ENCODE measurements around the gene EPC1. TPM values are rescaled to one million over a fixed set of nuclear protein-coding genes. Genes with fewer than 3 reads are reported as not detected.
A peak's percentile ranks its signal among the peaks of the same experiment; 100 is the strongest.
"Not testable (repeated sequence)": the region's sequence is repeated elsewhere in the genome, so short reads cannot be mapped to it uniquely, and the experiment has no call there.

The EPC1 gene
- total and polyA plus RNA-seq, 7 experiments from 2014 or later = 46.0 to 156 (median 115) TPM

DNA sequence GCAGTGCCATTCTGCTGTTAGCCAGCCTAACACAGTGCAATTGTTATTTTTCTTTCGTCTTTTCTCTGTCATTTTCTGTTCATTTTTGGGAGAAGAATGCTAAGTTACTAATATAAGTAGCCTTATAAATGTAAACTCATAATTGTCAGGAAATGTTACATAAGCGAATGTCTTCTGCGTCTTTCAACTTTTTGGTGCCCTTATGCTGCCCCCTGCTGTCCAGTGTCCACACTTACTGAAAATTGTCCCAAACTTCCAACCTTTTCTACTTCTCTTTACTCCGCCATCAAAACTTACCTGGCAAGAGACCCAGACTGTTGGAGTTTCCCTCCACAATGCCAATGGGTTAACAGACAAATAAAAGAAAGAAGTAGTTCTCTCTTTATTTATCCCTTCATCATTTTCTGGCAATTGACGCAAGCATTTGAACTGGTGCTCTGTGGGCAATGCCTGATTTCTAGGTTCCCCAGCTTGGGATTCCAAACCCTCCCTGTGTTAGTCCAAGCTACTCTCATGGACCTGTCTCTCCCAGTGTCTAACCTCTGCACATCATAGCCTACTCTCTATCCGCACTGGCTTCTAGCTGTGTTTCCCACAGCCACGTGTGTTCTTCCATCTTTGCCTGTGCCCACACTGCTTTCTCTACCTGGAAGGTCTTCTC lies 21.0 kb upstream of the EPC1 start:
- CTCF ChIA-PET = interaction anchor here (0.9 to 3.8 kb wide), 12 partner anchors 9 to 636 kb away, joined by 3 to 18 read pairs (median 4); no protein-coding TSS in a partner anchor
- Histone ChIP-seq H3K9me3 (ENCODE audit: control insufficient read depth in 2 of 3, low read length in 3 of 3) (no peaks in the 10 kb centered on the region), H3K4me1 (ENCODE audit: control insufficient read depth in 2 of 2, insufficient read depth in 2 of 2, low read length in 2 of 2) (peaks cover 9 to 33% of the 10 kb centered on the region in 2 donors), H3K27me3 (ENCODE audit: control insufficient read depth in 2 of 2, insufficient read depth in 2 of 2, low read length in 2 of 2) (no peaks in the 10 kb centered on the region), H3K36me3 (ENCODE audit: control insufficient read depth in 2 of 3, insufficient read depth in 3 of 3, low read length in 3 of 3) (no peaks in the 10 kb centered on the region), H3K27ac (ENCODE audit: low read depth, low read length) (peak overlapping the region; percentile 41), H3K4me3 (ENCODE audit: low read length) (no peak overlapping the region)
- H3K36me3 Mint-ChIP-seq = peaks cover 4 to 12% (median 6%) of the 10 kb centered on the region in 5 donors
- H3K27ac Mint-ChIP-seq = peak overlapping the region; percentile 26 to 92 (median 75)
- peak overlapping the region; percentile 11 to 85 (median 64) for H3K4me3 Mint-ChIP-seq
- H3K9me3 Mint-ChIP-seq = no peaks in the 10 kb centered on the region
- ATAC-seq (peak; percentile 92), DNase-seq (peak; percentile 44 to 79 (median 73))
- POLR2A ChIA-PET = interaction anchor here (0.6 to 1.9 kb wide), 6 partner anchors 10 to 112 kb away, joined by 3 to 7 read pairs (median 5); no protein-coding TSS in a partner anchor
- intact Hi-C loops (cut with micrococcal nuclease) = loop anchor here (1.0 to 5.0 kb wide), 9 partner anchors 8 to 640 kb away; no protein-coding TSS in a partner anchor
- no peaks in the 10 kb centered on the region for H3K27me3 Mint-ChIP-seq
- H3K4me1 Mint-ChIP-seq = peaks cover 29 to 91% (median 70%) of the 10 kb centered on the region in 7 donors

DNA sequence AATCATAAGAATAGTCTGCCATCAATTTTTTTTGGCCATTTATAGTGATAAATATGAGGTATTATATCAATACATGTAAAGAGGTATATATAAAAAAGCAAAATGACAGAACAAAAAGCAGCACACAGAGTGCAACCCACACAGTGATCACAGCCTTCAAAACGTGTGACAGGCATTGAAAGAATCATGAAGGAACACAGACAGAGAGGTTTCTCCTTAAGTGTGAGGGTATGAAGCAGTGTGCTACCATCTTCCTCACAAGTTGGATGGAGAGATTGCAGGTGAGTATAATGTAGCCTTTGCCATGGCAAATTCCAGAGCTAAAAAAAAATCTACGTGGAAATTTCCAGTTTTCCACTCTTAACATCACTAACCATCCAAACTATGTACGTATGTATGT lies 19.6 kb upstream of the EPC1 start:
- H3K9me3 ChIP-seq (ENCODE audit: control insufficient read depth in 2 of 3, low read length in 3 of 3) = no peaks in the 10 kb centered on the region
- H3K4me1 ChIP-seq (ENCODE audit: control insufficient read depth in 2 of 2, insufficient read depth in 2 of 2, low read length in 2 of 2) = peaks cover 9 to 39% of the 10 kb centered on the region in 2 donors
- peaks cover 0 to 15% (median 6%) of the 10 kb centered on the region in 5 donors for H3K36me3 Mint-ChIP-seq
- ATAC-seq = no peak
- no peaks in the 10 kb centered on the region for H3K27me3 Mint-ChIP-seq
- H3K36me3 ChIP-seq (ENCODE audit: control insufficient read depth in 2 of 3, insufficient read depth in 3 of 3, low read length in 3 of 3) = no peaks in the 10 kb centered on the region
- H3K27me3 ChIP-seq (ENCODE audit: control insufficient read depth in 2 of 2, insufficient read depth in 2 of 2, low read length in 2 of 2) = no peaks in the 10 kb centered on the region
- no peak for DNase-seq
- H3K27ac Mint-ChIP-seq = peak overlapping the region in 5 of 9 donors; percentile 2 to 83 (median 77)
- CTCF ChIA-PET = interaction anchor here (0.6 to 3.2 kb wide), 7 partner anchors 7 to 642 kb away, joined by 3 to 14 read pairs (median 5); no protein-coding TSS in a partner anchor
- peaks cover 0 to 3% (median 0%) of the 10 kb centered on the region in 11 donors for H3K9me3 Mint-ChIP-seq
- H3K27ac ChIP-seq (ENCODE audit: low read depth, low read length) = no peak overlapping the region
- intact Hi-C loops (cut with micrococcal nuclease) = loop anchor here in 1 of 2 donors (1.0 to 5.0 kb wide), 2 partner anchors 9 to 34 kb away; no protein-coding TSS in a partner anchor
- H3K4me1 Mint-ChIP-seq = peaks cover 35 to 92% (median 72%) of the 10 kb centered on the region in 7 donors
- H3K4me3 Mint-ChIP-seq = peak overlapping the region in 6 of 10 donors; percentile 25 to 63 (median 53)
- POLR2A ChIA-PET = interaction anchor here (0.6 to 1.8 kb wide), 6 partner anchors 10 to 172 kb away, joined by 3 to 7 read pairs (median 4); partner anchors contain the start of gene CCDC7
- no peak overlapping the region for H3K4me3 ChIP-seq (ENCODE audit: low read length)

DNA sequence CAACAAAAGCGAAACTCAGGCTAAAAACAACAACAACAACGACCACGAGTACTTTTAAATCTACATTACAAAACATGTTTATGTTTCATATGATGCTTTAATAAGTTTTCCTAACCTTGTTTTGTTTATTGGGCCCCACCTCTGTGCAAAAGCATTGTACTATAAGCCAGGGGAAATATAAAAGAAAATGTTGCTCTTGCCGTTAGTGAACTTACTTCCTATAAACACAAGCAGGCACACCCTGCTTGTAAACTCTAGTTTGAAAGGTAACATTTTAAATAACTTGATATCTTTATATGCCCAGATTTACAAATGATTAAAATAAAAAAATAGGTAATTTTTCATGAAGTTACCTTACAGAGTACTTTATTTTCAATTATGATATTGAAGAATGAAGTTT lies 19.2 kb upstream of the EPC1 start:
- DNase-seq (no peak), ATAC-seq (no peak)
- no peak overlapping the region for H3K4me3 ChIP-seq (ENCODE audit: low read length)
- ChIA-PET POLR2A (interaction anchor here (0.6 to 1.2 kb wide), 5 partner anchors 9 to 172 kb away, joined by 3 to 5 read pairs (median 3); partner anchors contain the start of gene CCDC7), CTCF (interaction anchor here (0.6 to 2.2 kb wide), 6 partner anchors 12 to 643 kb away, joined by 3 to 14 read pairs (median 4); no protein-coding TSS in a partner anchor)
- H3K9me3 ChIP-seq (ENCODE audit: control insufficient read depth in 2 of 3, low read length in 3 of 3) = no peaks in the 10 kb centered on the region
- no peaks in the 10 kb centered on the region for H3K27me3 Mint-ChIP-seq
- intact Hi-C loops (cut with micrococcal nuclease) = loop anchor here in 1 of 2 donors (1.0 to 5.0 kb wide), 2 partner anchors 9 to 34 kb away; no protein-coding TSS in a partner anchor
- H3K4me3 Mint-ChIP-seq = peak overlapping the region in 8 of 10 donors; percentile 20 to 59 (median 50)
- no peak overlapping the region for H3K27ac ChIP-seq (ENCODE audit: low read depth, low read length)
- H3K4me1 Mint-ChIP-seq = peaks cover 37 to 92% (median 73%) of the 10 kb centered on the region in 7 donors
- H3K36me3 ChIP-seq (ENCODE audit: control insufficient read depth in 2 of 3, insufficient read depth in 3 of 3, low read length in 3 of 3) = no peaks in the 10 kb centered on the region
- H3K36me3 Mint-ChIP-seq = peaks cover 0 to 20% (median 9%) of the 10 kb centered on the region in 5 donors
- peaks cover 0 to 5% (median 0%) of the 10 kb centered on the region in 11 donors for H3K9me3 Mint-ChIP-seq
- H3K27me3 ChIP-seq (ENCODE audit: control insufficient read depth in 2 of 2, insufficient read depth in 2 of 2, low read length in 2 of 2) = no peaks in the 10 kb centered on the region
- H3K4me1 ChIP-seq (ENCODE audit: control insufficient read depth in 2 of 2, insufficient read depth in 2 of 2, low read length in 2 of 2) = peaks cover 9 to 39% of the 10 kb centered on the region in 2 donors
- H3K27ac Mint-ChIP-seq = peak overlapping the region in 4 of 9 donors; percentile 45 to 78 (median 77)

DNA sequence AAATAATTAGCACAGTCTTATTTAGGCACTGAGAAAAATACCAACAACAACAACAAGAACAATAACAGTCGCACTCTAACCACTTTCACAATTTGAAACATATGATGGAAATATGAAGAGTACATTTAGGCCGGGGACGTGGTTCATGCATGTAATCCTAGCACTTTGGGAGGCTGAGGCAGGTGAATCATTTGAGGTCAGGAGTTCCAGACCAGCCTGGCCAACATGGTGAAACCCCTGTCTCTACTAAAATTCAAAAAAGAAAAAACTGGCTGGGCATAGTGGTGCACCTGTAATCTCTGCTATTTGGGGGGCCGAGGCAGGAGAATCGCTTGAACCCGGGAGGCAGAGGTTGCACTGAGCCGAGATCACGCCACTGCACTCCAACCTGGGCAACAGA lies 18.4 kb upstream of the EPC1 start:
- peaks cover 9 to 34% of the 10 kb centered on the region in 2 donors for H3K4me1 ChIP-seq (ENCODE audit: control insufficient read depth in 2 of 2, insufficient read depth in 2 of 2, low read length in 2 of 2)
- H3K27ac Mint-ChIP-seq = peak overlapping the region in 6 of 9 donors; percentile 25 to 94 (median 52)
- peaks cover 40 to 90% (median 72%) of the 10 kb centered on the region in 7 donors for H3K4me1 Mint-ChIP-seq
- H3K4me3 ChIP-seq (ENCODE audit: low read length); DNase-seq; H3K27me3 Mint-ChIP-seq; H3K27me3 ChIP-seq (ENCODE audit: control insufficient read depth in 2 of 2, insufficient read depth in 2 of 2, low read length in 2 of 2); H3K27ac ChIP-seq (ENCODE audit: low read depth, low read length); H3K36me3 ChIP-seq (ENCODE audit: control insufficient read depth in 2 of 3, insufficient read depth in 3 of 3, low read length in 3 of 3); POLR2A ChIA-PET; H3K9me3 ChIP-seq (ENCODE audit: control insufficient read depth in 2 of 3, low read length in 3 of 3); ATAC-seq: not testable (repeated sequence)
- H3K36me3 Mint-ChIP-seq = peaks cover 0 to 27% (median 14%) of the 10 kb centered on the region in 5 donors
- intact Hi-C loops (cut with micrococcal nuclease) = loop anchor here in 1 of 2 donors (5.0 kb wide), 1 partner anchor 33 kb away; no protein-coding TSS in a partner anchor
- H3K4me3 Mint-ChIP-seq = peak overlapping the region; percentile 24 to 72 (median 52)
- peaks cover 0 to 11% (median 0%) of the 10 kb centered on the region in 11 donors for H3K9me3 Mint-ChIP-seq
- CTCF ChIA-PET = interaction anchor here (0.6 to 2.2 kb wide), 4 partner anchors 12 to 828 kb away, joined by 3 to 14 read pairs (median 5); no protein-coding TSS in a partner anchor

DNA sequence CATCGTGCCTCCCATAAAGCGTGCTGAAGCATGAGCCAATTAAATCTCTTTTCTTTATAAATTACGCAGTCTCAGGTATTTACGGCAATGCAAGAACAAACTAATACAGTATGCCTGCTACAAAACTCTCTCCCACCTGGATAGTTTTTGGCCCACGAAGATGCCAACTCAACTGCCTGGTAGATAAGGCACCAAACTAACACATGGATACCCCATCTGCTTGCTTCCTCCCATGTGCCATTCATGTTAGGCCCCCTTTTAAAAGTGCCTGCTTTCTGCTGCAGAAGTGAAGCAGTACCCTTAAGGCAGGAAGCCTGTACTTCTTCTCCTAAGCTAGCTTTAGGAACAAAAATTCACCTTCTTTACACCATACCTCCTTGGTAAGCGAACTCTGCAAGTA lies 15.6 kb upstream of the EPC1 start:
- Mint-ChIP-seq H3K27me3 (no peaks in the 10 kb centered on the region), H3K9me3 (peaks cover 0 to 19% (median 4%) of the 10 kb centered on the region in 11 donors), H3K27ac (peak overlapping the region in 7 of 9 donors; percentile 6 to 89 (median 30)), H3K4me1 (peaks cover 42 to 89% (median 69%) of the 10 kb centered on the region in 7 donors), H3K4me3 (peak overlapping the region in 6 of 10 donors; percentile 9 to 58 (median 32)), H3K36me3 (peaks cover 3 to 35% (median 26%) of the 10 kb centered on the region in 5 donors)
- H3K4me1 ChIP-seq (ENCODE audit: control insufficient read depth in 2 of 2, insufficient read depth in 2 of 2, low read length in 2 of 2) = peaks cover 16 to 28% of the 10 kb centered on the region in 2 donors
- no peaks in the 10 kb centered on the region for H3K27me3 ChIP-seq (ENCODE audit: control insufficient read depth in 2 of 2, insufficient read depth in 2 of 2, low read length in 2 of 2)
- H3K36me3 ChIP-seq (ENCODE audit: control insufficient read depth in 2 of 3, insufficient read depth in 3 of 3, low read length in 3 of 3) = peaks cover 0 to 8% (median 0%) of the 10 kb centered on the region in 3 experiments
- intact Hi-C loops (cut with micrococcal nuclease) = no loop called here
- no peak for ATAC-seq
- CTCF ChIA-PET = interaction anchor here (1.1 to 1.6 kb wide), 2 partner anchors 26 to 28 kb away, joined by 3 to 4 read pairs; no protein-coding TSS in a partner anchor
- no peak for DNase-seq
- H3K9me3 ChIP-seq (ENCODE audit: control insufficient read depth in 2 of 3, low read length in 3 of 3) = no peaks in the 10 kb centered on the region
- no peak overlapping the region for H3K4me3 ChIP-seq (ENCODE audit: low read length)
- POLR2A ChIA-PET = interaction anchor here (1.8 kb wide), 1 partner anchor 10 kb away, joined by 7 read pairs; no protein-coding TSS in a partner anchor
- no peak overlapping the region for H3K27ac ChIP-seq (ENCODE audit: low read depth, low read length)

DNA sequence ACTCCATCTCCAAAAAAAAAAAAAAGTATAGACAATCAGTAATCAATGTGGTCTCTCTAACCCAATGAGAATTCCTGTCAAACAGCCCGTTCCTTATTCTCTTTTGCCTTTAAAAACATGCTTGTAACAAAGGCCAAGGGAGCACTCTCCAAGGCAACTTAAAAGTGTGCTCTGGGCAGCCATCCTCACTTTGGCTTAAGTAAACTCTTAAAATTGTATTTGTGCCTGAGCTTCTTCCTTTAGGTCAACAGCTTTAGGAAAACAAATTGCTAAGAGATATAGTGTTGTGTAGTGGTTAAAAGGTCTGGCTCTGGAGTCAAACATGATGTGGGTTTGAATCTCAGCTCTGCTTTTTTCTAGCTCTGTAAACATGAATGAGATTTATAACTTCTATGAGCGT lies 13.9 kb upstream of the EPC1 start:
- Histone ChIP-seq H3K27ac (ENCODE audit: low read depth, low read length) (no peak overlapping the region), H3K4me3 (ENCODE audit: low read length) (no peak overlapping the region), H3K9me3 (ENCODE audit: control insufficient read depth in 2 of 3, low read length in 3 of 3) (no peaks in the 10 kb centered on the region), H3K36me3 (ENCODE audit: control insufficient read depth in 2 of 3, insufficient read depth in 3 of 3, low read length in 3 of 3) (peaks cover 0 to 13% (median 0%) of the 10 kb centered on the region in 3 experiments), H3K4me1 (ENCODE audit: control insufficient read depth in 2 of 2, insufficient read depth in 2 of 2, low read length in 2 of 2) (peaks cover 21 to 23% of the 10 kb centered on the region in 2 donors), H3K27me3 (ENCODE audit: control insufficient read depth in 2 of 2, insufficient read depth in 2 of 2, low read length in 2 of 2) (no peaks in the 10 kb centered on the region)
- peaks cover 7 to 42% (median 32%) of the 10 kb centered on the region in 5 donors for H3K36me3 Mint-ChIP-seq
- ATAC-seq (no peak), DNase-seq (no peak)
- H3K4me1 Mint-ChIP-seq = peaks cover 44 to 91% (median 73%) of the 10 kb centered on the region in 7 donors
- H3K9me3 Mint-ChIP-seq = peaks cover 0 to 19% (median 4%) of the 10 kb centered on the region in 11 donors
- peak overlapping the region in 4 of 9 donors; percentile 32 to 81 (median 67) for H3K27ac Mint-ChIP-seq
- ChIA-PET CTCF (interaction anchor here (1.2 kb wide), 1 partner anchor 104 kb away, joined by 3 read pairs; no protein-coding TSS in a partner anchor), POLR2A (interaction anchor here (0.6 to 1.4 kb wide), 7 partner anchors 9 to 596 kb away, joined by 3 to 7 read pairs (median 5); no protein-coding TSS in a partner anchor)
- no peaks in the 10 kb centered on the region for H3K27me3 Mint-ChIP-seq
- intact Hi-C loops (cut with micrococcal nuclease) = no loop called here
- H3K4me3 Mint-ChIP-seq = peak overlapping the region in 3 of 10 donors; percentile 32 to 51 (median 46)
